ENCODE measurements around the gene GLT8D1. TPM values are rescaled to one million over a fixed set of nuclear protein-coding genes. Genes with fewer than 3 reads are reported as not detected.

The GLT8D1 gene
- total and polyA plus RNA-seq, 2 of the 13 experiments (the other 11 are each of a cell fraction or from before 2014, with no cell fraction given), result 110 to 121 TPM

GRCh38 chr3:52655895-52656294 lies 49.7 kb downstream of the GLT8D1 start:
- POLR2A ChIA-PET, result no interaction called here
- peaks cover 17 to 55% of the 10 kb centered on the region in 2 experiments for H3K36me3 ChIP-seq (replicated peaks in 1 of 2; ENCODE audit: control insufficient read depth in 1 of 2, insufficient read depth in 2 of 2, low read length in 2 of 2)

More at GRCh38 chr3:52655895-52656294, 49.7 kb downstream of the GLT8D1 start:
- H3K79me2 ChIP-seq (ENCODE audit: insufficient read depth, low read length), result no peaks in the 10 kb centered on the region
- 98% methylated on average over 3 of the region's 3 CpGs for WGBS (ENCODE audit: low lambda C conversion rate)
- no peaks in the 10 kb centered on the region for H3K4me1 ChIP-seq (ENCODE audit: insufficient read depth, low read length)
- no peak overlapping the region for H3K4me2 ChIP-seq (ENCODE audit: low read depth, low read length)
- no peak for TF ChIP-seq NFRKB (IDR thresholded peaks at IDR 0.05)
- TF ChIP-seq, protein P1, sequence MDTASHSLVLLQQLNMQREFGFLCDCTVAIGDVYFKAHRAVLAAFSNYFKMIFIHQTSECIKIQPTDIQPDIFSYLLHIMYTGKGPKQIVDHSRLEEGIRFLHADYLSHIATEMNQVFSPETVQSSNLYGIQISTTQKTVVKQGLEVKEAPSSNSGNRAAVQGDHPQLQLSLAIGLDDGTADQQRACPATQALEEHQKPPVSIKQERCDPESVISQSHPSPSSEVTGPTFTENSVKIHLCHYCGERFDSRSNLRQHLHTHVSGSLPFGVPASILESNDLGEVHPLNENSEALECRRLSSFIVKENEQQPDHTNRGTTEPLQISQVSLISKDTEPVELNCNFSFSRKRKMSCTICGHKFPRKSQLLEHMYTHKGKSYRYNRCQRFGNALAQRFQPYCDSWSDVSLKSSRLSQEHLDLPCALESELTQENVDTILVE (CRISPR knock-in tag; IDR thresholded peaks at IDR 0.05), result no peak
- TF ChIP-seq, protein P2, sequence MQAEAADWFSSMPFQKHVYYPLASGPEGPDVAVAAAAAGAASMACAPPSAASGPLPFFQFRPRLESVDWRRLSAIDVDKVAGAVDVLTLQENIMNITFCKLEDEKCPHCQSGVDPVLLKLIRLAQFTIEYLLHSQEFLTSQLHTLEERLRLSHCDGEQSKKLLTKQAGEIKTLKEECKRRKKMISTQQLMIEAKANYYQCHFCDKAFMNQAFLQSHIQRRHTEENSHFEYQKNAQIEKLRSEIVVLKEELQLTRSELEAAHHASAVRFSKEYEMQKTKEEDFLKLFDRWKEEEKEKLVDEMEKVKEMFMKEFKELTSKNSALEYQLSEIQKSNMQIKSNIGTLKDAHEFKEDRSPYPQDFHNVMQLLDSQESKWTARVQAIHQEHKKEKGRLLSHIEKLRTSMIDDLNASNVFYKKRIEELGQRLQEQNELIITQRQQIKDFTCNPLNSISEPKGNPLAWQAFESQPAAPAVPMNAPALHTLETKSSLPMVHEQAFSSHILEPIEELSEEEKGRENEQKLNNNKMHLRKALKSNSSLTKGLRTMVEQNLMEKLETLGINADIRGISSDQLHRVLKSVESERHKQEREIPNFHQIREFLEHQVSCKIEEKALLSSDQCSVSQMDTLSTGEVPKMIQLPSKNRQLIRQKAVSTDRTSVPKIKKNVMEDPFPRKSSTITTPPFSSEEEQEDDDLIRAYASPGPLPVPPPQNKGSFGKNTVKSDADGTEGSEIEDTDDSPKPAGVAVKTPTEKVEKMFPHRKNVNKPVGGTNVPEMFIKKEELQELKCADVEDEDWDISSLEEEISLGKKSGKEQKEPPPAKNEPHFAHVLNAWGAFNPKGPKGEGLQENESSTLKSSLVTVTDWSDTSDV (CRISPR knock-in tag; IDR thresholded peaks at IDR 0.05), result no peak
- no peak for TF ChIP-seq ZNF143 (CRISPR knock-in tag; IDR thresholded peaks at IDR 0.05)
- TF ChIP-seq GPBP1L1 (CRISPR knock-in tag; IDR thresholded peaks at IDR 0.05), result no peak
- TF ChIP-seq ZNF180 (CRISPR knock-in tag; IDR thresholded peaks at IDR 0.05; ENCODE audit: borderline replicate concordance, low read depth), result no peak
- TF ChIP-seq ZNF619 (CRISPR knock-in tag; IDR thresholded peaks at IDR 0.05), result no peak
- TF ChIP-seq ZNF30 (CRISPR knock-in tag; IDR thresholded peaks at IDR 0.05), result no peak
- TF ChIP-seq ZFP1 (CRISPR knock-in tag; IDR thresholded peaks at IDR 0.05), result no peak
- no peak for TF ChIP-seq SRF (IDR thresholded peaks at IDR 0.05; ENCODE audit: low read depth, low read length)
- TF ChIP-seq, protein P3, sequence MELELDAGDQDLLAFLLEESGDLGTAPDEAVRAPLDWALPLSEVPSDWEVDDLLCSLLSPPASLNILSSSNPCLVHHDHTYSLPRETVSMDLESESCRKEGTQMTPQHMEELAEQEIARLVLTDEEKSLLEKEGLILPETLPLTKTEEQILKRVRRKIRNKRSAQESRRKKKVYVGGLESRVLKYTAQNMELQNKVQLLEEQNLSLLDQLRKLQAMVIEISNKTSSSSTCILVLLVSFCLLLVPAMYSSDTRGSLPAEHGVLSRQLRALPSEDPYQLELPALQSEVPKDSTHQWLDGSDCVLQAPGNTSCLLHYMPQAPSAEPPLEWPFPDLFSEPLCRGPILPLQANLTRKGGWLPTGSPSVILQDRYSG (CRISPR knock-in tag; IDR thresholded peaks at IDR 0.05), result no peak
- TF ChIP-seq ZNF788 (CRISPR knock-in tag; IDR thresholded peaks at IDR 0.05; ENCODE audit: borderline replicate concordance), result no peak
- TF ChIP-seq FOXA3 (CRISPR knock-in tag; IDR thresholded peaks at IDR 0.05), result no peak
- no peak for TF ChIP-seq HHEX (CRISPR knock-in tag; IDR thresholded peaks at IDR 0.05)
- TF ChIP-seq CERS6 (CRISPR knock-in tag; IDR thresholded peaks at IDR 0.05), result no peak
- TF ChIP-seq HNRNPH1 (optimal IDR thresholded peaks at IDR 0.05; ENCODE audit: low read depth, low read length), result no peak
- H3K27ac ChIP-seq (ENCODE audit: extremely low read length, insufficient read depth, low read length), result no peak overlapping the region
- H3K27me3 ChIP-seq (ENCODE audit: control insufficient read depth in 1 of 2, insufficient read depth in 2 of 2, low read length in 2 of 2), result no peaks in the 10 kb centered on the region
- no peak overlapping the region for H3K4me3 ChIP-seq (replicated peaks in 1 of 3; ENCODE audit: insufficient read depth in 1 of 3, low read depth in 2 of 3, low read length in 3 of 3)
- no TSS peak for BruUV-seq (replicated peaks)
- no peaks in the 10 kb centered on the region for H3K9me3 ChIP-seq (ENCODE audit: low read length)
- no peak overlapping the region for H2AFZ ChIP-seq (ENCODE audit: low read length)
- FAIRE-seq, result no peak
- no peaks in the 10 kb centered on the region for H4K20me1 ChIP-seq (ENCODE audit: insufficient read depth, low read length)
- H3K9ac ChIP-seq (ENCODE audit: insufficient read depth, low read depth, low read length), result no peak overlapping the region
- CTCF ChIA-PET (ENCODE audit: low intra/inter-chr PET ratio, low total read pairs), result no interaction called here
- DNase-seq (ENCODE audit: low spot score), result no peak
- in situ Hi-C loops (cut with HindIII; ENCODE audit: extremely low pct_ligation_motif_present, low pct_unique_long_range_greater_than_20kb), result no loop called here
- no peak for ATAC-seq
- intact Hi-C loops (cut with micrococcal nuclease; ENCODE audit: unreplicated experiment), result no loop called here

All from HepG2 (cell line).